ENCODE results near the gene TEX48. TPM values are rescaled to one million over a fixed set of nuclear protein-coding genes. Genes with fewer than 3 reads are reported as not detected.

TEX48 gene
- total and polyA plus RNA-seq, 2 experiments from 2014 or later = not detected

DNA sequence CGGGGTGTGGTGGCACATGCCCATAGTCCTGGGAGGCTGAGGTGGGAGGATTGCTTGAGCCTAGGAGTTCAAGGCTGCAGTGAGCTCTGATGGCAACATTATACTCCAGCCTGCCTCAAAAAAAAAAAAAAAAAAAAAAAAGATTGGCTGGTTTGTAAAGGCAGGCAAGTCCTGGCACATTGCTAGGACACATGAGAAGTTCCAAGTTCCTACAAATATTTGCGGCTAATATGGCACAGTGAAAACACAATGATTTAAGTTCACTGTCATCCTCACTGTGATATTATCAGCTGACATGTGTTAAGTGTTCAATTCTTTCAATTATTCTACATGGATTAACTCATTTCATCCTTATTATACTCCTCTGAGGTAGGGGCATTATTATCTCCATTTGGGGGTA, 50.8 kb downstream of the TEX48 start:
- H3K4me1 ChIP-seq (ENCODE audit: insufficient read depth) = no peaks in the 10 kb centered on the region
- Mint-ChIP-seq H3K9me3 (no peaks in the 10 kb centered on the region), H3K27me3 (ENCODE audit: insufficient read depth, low read depth, poor library complexity) (peaks cover 7% of the 10 kb centered on the region), H3K27ac (no peak overlapping the region), H3K36me3 (ENCODE audit: low read depth) (peaks cover 52% of the 10 kb centered on the region), H3K4me1 (no peaks in the 10 kb centered on the region), H3K4me3 (no peak overlapping the region)
- no peak overlapping the region for H2AFZ ChIP-seq
- no peak overlapping the region for H3K4me2 ChIP-seq
- no peaks in the 10 kb centered on the region for H3K9me2 ChIP-seq (ENCODE audit: insufficient read depth)
- H3K27ac ChIP-seq (ENCODE audit: low read depth) = no peak overlapping the region
- no peaks in the 10 kb centered on the region for H4K20me1 ChIP-seq (replicated peaks; ENCODE audit: insufficient read depth)
- no peaks in the 10 kb centered on the region for H3F3A ChIP-seq (replicated peaks; ENCODE audit: low read depth)
- ATAC-seq = no peak
- H3K4me3 ChIP-seq = no peak overlapping the region
- H3K36me3 ChIP-seq (ENCODE audit: insufficient read depth) = no peaks in the 10 kb centered on the region; the same call in 1 of the 2 replicates
- no peaks in the 10 kb centered on the region for H3K79me2 ChIP-seq (replicated peaks; ENCODE audit: insufficient read depth)
- no peaks in the 10 kb centered on the region for H3K27me3 ChIP-seq (ENCODE audit: insufficient read depth)
- no peak for TF ChIP-seq NANOG (IDR thresholded peaks at IDR 0.05; ENCODE audit: borderline replicate concordance)
- TF ChIP-seq ZNF331 (CRISPR knock-in tag; IDR thresholded peaks at IDR 0.05; ENCODE audit: low read depth) = no peak
- TF ChIP-seq, protein P1, sequence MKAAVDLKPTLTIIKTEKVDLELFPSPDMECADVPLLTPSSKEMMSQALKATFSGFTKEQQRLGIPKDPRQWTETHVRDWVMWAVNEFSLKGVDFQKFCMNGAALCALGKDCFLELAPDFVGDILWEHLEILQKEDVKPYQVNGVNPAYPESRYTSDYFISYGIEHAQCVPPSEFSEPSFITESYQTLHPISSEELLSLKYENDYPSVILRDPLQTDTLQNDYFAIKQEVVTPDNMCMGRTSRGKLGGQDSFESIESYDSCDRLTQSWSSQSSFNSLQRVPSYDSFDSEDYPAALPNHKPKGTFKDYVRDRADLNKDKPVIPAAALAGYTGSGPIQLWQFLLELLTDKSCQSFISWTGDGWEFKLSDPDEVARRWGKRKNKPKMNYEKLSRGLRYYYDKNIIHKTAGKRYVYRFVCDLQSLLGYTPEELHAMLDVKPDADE (IDR thresholded peaks at IDR 0.05) = no peak
- no peak for TF ChIP-seq ZNF114 (CRISPR knock-in tag; IDR thresholded peaks at IDR 0.05)
- TF ChIP-seq POLR2AphosphoS5 (IDR thresholded peaks at IDR 0.05; ENCODE audit: low read depth) = no peak
- TF ChIP-seq, protein P2, sequence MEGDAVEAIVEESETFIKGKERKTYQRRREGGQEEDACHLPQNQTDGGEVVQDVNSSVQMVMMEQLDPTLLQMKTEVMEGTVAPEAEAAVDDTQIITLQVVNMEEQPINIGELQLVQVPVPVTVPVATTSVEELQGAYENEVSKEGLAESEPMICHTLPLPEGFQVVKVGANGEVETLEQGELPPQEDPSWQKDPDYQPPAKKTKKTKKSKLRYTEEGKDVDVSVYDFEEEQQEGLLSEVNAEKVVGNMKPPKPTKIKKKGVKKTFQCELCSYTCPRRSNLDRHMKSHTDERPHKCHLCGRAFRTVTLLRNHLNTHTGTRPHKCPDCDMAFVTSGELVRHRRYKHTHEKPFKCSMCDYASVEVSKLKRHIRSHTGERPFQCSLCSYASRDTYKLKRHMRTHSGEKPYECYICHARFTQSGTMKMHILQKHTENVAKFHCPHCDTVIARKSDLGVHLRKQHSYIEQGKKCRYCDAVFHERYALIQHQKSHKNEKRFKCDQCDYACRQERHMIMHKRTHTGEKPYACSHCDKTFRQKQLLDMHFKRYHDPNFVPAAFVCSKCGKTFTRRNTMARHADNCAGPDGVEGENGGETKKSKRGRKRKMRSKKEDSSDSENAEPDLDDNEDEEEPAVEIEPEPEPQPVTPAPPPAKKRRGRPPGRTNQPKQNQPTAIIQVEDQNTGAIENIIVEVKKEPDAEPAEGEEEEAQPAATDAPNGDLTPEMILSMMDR (conservative IDR thresholded peaks at IDR 0.05; ENCODE audit: low read depth in 2 of 2) = no peak
- TF ChIP-seq JUNB (IDR thresholded peaks at IDR 0.05; ENCODE audit: unreplicated experiment) = no peak
- TF ChIP-seq CREB1 (CRISPR knock-in tag; IDR thresholded peaks at IDR 0.05; ENCODE audit: low read depth) = no peak
- TF ChIP-seq, protein P3, sequence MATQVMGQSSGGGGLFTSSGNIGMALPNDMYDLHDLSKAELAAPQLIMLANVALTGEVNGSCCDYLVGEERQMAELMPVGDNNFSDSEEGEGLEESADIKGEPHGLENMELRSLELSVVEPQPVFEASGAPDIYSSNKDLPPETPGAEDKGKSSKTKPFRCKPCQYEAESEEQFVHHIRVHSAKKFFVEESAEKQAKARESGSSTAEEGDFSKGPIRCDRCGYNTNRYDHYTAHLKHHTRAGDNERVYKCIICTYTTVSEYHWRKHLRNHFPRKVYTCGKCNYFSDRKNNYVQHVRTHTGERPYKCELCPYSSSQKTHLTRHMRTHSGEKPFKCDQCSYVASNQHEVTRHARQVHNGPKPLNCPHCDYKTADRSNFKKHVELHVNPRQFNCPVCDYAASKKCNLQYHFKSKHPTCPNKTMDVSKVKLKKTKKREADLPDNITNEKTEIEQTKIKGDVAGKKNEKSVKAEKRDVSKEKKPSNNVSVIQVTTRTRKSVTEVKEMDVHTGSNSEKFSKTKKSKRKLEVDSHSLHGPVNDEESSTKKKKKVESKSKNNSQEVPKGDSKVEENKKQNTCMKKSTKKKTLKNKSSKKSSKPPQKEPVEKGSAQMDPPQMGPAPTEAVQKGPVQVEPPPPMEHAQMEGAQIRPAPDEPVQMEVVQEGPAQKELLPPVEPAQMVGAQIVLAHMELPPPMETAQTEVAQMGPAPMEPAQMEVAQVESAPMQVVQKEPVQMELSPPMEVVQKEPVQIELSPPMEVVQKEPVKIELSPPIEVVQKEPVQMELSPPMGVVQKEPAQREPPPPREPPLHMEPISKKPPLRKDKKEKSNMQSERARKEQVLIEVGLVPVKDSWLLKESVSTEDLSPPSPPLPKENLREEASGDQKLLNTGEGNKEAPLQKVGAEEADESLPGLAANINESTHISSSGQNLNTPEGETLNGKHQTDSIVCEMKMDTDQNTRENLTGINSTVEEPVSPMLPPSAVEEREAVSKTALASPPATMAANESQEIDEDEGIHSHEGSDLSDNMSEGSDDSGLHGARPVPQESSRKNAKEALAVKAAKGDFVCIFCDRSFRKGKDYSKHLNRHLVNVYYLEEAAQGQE (IDR thresholded peaks at IDR 0.05; ENCODE audit: unreplicated experiment) = no peak
- TF ChIP-seq EZH2 (IDR thresholded peaks at IDR 0.05; ENCODE audit: low read depth, unreplicated experiment) = no peak
- TF ChIP-seq STAT1 (IDR thresholded peaks at IDR 0.05; ENCODE audit: unreplicated experiment) = no peak
- TF ChIP-seq, protein P4, sequence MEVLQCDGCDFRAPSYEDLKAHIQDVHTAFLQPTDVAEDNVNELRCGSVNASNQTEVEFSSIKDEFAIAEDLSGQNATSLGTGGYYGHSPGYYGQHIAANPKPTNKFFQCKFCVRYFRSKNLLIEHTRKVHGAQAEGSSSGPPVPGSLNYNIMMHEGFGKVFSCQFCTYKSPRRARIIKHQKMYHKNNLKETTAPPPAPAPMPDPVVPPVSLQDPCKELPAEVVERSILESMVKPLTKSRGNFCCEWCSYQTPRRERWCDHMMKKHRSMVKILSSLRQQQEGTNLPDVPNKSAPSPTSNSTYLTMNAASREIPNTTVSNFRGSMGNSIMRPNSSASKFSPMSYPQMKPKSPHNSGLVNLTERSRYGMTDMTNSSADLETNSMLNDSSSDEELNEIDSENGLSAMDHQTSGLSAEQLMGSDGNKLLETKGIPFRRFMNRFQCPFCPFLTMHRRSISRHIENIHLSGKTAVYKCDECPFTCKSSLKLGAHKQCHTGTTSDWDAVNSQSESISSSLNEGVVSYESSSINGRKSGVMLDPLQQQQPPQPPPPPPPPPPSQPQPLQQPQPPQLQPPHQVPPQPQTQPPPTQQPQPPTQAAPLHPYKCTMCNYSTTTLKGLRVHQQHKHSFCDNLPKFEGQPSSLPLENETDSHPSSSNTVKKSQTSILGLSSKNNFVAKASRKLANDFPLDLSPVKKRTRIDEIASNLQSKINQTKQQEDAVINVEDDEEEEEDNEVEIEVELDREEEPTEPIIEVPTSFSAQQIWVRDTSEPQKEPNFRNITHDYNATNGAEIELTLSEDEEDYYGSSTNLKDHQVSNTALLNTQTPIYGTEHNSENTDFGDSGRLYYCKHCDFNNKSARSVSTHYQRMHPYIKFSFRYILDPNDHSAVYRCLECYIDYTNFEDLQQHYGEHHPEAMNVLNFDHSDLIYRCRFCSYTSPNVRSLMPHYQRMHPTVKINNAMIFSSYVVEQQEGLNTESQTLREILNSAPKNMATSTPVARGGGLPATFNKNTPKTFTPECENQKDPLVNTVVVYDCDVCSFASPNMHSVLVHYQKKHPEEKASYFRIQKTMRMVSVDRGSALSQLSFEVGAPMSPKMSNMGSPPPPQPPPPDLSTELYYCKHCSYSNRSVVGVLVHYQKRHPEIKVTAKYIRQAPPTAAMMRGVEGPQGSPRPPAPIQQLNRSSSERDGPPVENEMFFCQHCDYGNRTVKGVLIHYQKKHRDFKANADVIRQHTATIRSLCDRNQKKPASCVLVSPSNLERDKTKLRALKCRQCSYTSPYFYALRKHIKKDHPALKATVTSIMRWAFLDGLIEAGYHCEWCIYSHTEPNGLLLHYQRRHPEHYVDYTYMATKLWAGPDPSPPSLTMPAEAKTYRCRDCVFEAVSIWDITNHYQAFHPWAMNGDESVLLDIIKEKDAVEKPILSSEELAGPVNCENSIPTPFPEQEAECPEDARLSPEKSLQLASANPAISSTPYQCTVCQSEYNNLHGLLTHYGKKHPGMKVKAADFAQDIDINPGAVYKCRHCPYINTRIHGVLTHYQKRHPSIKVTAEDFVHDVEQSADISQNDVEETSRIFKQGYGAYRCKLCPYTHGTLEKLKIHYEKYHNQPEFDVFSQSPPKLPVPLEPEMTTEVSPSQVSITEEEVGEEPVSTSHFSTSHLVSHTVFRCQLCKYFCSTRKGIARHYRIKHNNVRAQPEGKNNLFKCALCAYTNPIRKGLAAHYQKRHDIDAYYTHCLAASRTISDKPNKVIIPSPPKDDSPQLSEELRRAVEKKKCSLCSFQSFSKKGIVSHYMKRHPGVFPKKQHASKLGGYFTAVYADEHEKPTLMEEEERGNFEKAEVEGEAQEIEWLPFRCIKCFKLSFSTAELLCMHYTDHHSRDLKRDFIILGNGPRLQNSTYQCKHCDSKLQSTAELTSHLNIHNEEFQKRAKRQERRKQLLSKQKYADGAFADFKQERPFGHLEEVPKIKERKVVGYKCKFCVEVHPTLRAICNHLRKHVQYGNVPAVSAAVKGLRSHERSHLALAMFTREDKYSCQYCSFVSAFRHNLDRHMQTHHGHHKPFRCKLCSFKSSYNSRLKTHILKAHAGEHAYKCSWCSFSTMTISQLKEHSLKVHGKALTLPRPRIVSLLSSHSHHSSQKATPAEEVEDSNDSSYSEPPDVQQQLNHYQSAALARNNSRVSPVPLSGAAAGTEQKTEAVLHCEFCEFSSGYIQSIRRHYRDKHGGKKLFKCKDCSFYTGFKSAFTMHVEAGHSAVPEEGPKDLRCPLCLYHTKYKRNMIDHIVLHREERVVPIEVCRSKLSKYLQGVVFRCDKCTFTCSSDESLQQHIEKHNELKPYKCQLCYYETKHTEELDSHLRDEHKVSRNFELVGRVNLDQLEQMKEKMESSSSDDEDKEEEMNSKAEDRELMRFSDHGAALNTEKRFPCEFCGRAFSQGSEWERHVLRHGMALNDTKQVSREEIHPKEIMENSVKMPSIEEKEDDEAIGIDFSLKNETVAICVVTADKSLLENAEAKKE (CRISPR knock-in tag; IDR thresholded peaks at IDR 0.05) = no peak
- no peak for TF ChIP-seq EZH2phosphoT487 (IDR thresholded peaks at IDR 0.05; ENCODE audit: unreplicated experiment)
- no peak for DNase-seq (ENCODE audit: low spot score)
